ENCODE measurements around the gene CHST12.

- TF ChIP-seq TAF1 (IDR thresholded peaks at IDR 0.05; ENCODE audit: borderline replicate concordance, low read depth, low read length), result no peak
- TF ChIP-seq ASH2L (IDR thresholded peaks at IDR 0.05; ENCODE audit: borderline replicate concordance, low read depth), result no peak
- TF ChIP-seq ESRRA (IDR thresholded peaks at IDR 0.05; ENCODE audit: low read length), result no peak
- no peak for TF ChIP-seq ATF2 (IDR thresholded peaks at IDR 0.05; ENCODE audit: low read length)
- TF ChIP-seq, protein P1, sequence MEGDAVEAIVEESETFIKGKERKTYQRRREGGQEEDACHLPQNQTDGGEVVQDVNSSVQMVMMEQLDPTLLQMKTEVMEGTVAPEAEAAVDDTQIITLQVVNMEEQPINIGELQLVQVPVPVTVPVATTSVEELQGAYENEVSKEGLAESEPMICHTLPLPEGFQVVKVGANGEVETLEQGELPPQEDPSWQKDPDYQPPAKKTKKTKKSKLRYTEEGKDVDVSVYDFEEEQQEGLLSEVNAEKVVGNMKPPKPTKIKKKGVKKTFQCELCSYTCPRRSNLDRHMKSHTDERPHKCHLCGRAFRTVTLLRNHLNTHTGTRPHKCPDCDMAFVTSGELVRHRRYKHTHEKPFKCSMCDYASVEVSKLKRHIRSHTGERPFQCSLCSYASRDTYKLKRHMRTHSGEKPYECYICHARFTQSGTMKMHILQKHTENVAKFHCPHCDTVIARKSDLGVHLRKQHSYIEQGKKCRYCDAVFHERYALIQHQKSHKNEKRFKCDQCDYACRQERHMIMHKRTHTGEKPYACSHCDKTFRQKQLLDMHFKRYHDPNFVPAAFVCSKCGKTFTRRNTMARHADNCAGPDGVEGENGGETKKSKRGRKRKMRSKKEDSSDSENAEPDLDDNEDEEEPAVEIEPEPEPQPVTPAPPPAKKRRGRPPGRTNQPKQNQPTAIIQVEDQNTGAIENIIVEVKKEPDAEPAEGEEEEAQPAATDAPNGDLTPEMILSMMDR (IDR thresholded peaks at IDR 0.05 in 2 of 3, conservative IDR thresholded peaks at IDR 0.05 in 1 of 3; ENCODE audit: control insufficient read depth in 2 of 3, extremely low read depth in 1 of 3, insufficient read depth in 1 of 3, low read depth in 3 of 3, low read length in 3 of 3), result no peak
- no peak for TF ChIP-seq SMAD5 (IDR thresholded peaks at IDR 0.05; ENCODE audit: low read depth)
- no peak for TF ChIP-seq SPI1 (IDR thresholded peaks at IDR 0.05; ENCODE audit: borderline replicate concordance, insufficient read depth, low read depth, low read length)
- no peak for TF ChIP-seq CHD2 (IDR thresholded peaks at IDR 0.05; ENCODE audit: borderline replicate concordance, low read depth, low read length)
These were observed 45.8 kb upstream of the CHST12 start for GRCh38 chr7:2357571-2357970.

All from GM12878 (cell line).